Right renal pelvis (tissue), 4 donors: ENCODE data around the gene RACK1. TPM values are rescaled to one million over a fixed set of nuclear protein-coding genes. Genes with fewer than 3 reads are reported as not detected.

Source experiments
- DNase-seq, 4 donors: peaks; one replicate each; pipeline ENCODE4 v3.0.0-alpha.2; 2013; ENCODE audit warnings: low read depth in 4 of 4, low spot score in 3 of 4, missing footprints in 1 of 4
- polyA plus RNA-seq, 4 donors: library from polyadenylated mRNA; unstranded; fragments of 120-200 nt; gene quantifications; one replicate each; pipeline ENCODE4 v1.2.1, GENCODE V29; 2013; ENCODE audit not compliant: insufficient read length in 4 of 4

RACK1 gene
- polyA plus RNA-seq, 4 donors: 2,414 to 2,717 (median 2,483) TPM

GRCh38 chr5:181199881-181200638, 43.6 kb downstream of the RACK1 start:
- DNase-seq: no peak

- no peak for DNase-seq
Observed at GRCh38 chr5:181198905-181199519, 44.7 kb downstream of the RACK1 start.

- DNase-seq: no peak
Observed at GRCh38 chr5:181198106-181198685, 45.5 kb downstream of the RACK1 start.

- DNase-seq: no peak
Observed at GRCh38 chr5:181197326-181197951, 46.3 kb downstream of the RACK1 start.

- DNase-seq: no peak
Observed at GRCh38 chr5:181195249-181195761, 48.4 kb downstream of the RACK1 start.

- no peak for DNase-seq
Observed at GRCh38 chr5:181194489-181195248, 49.0 kb downstream of the RACK1 start.

GRCh38 chr5:181193656-181194055, 50.0 kb downstream of the RACK1 start:
- DNase-seq: no peak

- no peak for DNase-seq
Observed at GRCh38 chr5:181192337-181193046, 51.2 kb downstream of the RACK1 start.

- DNase-seq: peak; percentile 88 to 92 (median 90)
Observed at GRCh38 chr5:181191526-181192336, 52.0 kb downstream of the RACK1 start.

- no peak for DNase-seq
Observed at GRCh38 chr5:181190711-181191525, 52.8 kb downstream of the RACK1 start.

GRCh38 chr5:181189962-181190710, 53.6 kb downstream of the RACK1 start:
- no peak for DNase-seq

GRCh38 chr5:181189363-181189961, 54.2 kb downstream of the RACK1 start:
- DNase-seq: no peak

GRCh38 chr5:181188700-181189362, 54.9 kb downstream of the RACK1 start:
- no peak for DNase-seq

- no peak for DNase-seq
Observed at GRCh38 chr5:181187500-181188213, 56.0 kb downstream of the RACK1 start.

GRCh38 chr5:181186986-181187499, 56.7 kb downstream of the RACK1 start:
- no peak for DNase-seq
